GM19099 (cell line): Measurements from ENCODE around the gene RASGRP2.

Experiments used
- POLR2A ChIP-seq: IDR thresholded peaks from 3 replicates; pipeline ENCODE4 v1.6.1; 2011; ENCODE audit warnings: low read depth; ENCODE audit not compliant: insufficient read length; ENCODE audit errors: extremely low read depth

Gene RASGRP2

DNA sequence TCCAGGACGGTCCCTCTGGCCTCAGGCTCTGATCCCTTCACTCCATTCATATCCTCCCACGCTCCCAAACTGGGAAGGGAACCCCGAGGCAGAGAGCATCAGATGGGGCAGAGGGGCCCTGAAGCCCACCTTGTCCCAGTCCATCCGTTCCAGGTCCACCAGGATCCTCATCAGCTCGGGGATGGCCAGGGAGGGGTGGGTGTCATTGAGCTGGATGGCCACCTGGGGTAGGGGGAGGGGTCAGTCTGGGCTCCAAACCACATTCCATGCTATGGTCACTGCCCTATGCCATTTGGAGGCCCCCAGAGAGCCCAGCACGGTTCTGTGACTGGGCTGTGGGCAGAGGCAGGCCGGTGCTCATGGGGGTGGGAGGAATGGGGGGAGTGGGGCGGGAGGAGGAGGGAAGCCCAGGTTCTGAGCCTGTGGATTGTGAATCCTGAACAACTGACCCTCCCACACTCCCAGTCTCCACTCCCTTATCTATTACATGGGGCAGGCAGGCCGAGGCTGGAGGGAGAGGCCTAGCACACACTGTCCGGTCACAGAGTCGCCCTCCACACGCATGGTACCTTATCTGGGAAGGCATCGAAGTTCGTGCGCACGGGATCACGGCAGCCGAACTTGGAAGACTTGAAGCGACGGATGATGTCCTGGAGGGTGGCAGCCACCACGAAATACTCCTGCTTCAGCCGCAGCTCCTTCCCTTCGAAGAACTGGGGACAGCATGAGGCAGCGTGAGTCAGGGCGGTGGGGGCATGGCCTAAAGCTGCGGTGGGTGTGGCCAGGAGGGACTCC lies 10.4 kb upstream of the RASGRP2 start:
- no peak for TF ChIP-seq POLR2A

DNA sequence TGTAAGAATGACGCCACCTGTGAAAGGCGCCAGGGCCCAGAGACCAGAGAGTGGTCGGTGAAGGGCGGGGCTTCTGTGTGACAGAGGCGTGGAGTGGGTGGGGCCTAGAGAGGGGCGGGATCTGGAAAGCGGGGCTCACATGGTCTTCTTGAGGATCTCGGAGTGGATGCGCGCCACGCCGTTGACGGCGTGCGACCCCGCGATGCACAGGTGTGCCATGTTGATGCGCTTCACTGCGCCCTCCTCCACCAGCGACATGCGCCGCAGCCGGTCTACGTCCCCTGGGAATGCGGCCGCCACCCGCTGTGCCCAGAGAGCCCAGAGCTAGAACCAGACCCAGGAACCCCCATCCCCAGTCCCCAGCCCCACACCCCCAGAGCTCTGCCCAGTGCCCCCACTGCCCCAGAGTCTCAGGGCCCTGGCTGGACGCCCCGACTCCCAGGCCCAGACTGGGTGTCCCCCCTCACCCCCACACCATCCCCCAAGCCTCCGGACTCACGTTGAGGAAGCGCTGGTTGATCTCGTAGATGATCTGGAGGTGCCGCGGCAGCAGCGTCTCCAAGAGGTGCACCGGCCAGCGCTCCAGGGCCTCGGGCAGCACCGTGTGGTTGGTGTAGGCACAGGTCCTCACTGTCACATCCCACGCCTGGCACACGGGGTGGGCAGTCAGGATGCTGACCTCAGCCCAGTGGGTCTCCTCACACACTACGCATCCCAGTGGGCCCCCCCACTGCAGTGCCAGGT lies 9.6 kb upstream of the RASGRP2 start:
- no peak for TF ChIP-seq POLR2A

DNA sequence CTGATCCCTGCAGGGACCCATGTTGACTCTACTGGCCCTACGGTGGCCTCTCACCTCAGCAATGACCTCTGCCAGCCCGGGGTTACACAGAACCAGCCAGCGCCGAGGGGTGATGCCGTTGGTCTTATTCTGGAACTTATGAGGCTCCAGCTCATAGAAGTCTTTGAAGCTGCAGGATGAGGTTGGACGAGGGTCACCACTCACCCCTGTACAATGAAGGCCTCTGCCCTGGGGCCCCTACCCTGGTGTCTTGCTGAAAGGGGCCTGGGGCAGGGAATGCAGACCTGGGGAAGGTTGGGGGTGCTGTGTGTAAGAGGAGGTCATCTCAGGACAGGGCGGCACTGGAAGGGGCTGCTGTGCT lies 9.1 kb upstream of the RASGRP2 start:
- TF ChIP-seq POLR2A = no peak

DNA sequence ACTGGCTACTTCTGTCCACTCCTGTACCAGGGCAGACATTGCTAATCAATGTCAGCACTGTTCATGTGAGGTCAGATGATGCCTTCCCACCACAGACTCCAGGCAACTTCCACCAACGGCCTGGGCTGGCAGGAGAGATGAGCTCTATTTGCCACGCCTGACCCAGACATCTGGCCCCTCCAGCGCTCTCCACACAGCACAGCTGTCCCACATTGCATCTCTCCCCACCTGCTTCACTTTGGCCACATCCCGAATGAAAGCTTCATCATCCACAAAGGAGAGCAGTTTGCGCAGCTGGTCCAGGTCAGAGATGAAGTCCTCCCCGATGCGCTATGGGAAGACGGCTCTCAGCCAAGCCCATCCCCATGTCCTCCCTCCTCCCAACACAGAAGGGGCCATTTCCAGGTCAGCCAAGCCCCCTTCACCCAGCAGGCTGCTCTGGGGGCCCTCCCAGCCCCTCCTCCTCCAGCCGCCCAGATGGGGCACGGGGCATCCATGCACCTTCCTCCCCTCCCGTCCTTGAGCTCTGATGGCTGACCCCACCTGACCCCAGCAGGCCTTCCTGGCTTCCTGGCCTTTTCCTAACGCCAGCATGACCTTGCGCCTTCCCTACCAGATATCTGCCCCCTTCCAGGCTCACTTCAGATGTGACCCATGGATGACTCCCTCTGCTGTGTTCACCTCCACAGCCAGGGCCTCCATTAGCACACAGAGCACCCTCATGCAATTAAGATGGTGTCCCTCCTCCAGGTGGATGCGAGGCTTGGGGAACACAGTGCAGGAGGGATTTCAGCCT lies 8.4 kb upstream of the RASGRP2 start:
- no peak for TF ChIP-seq POLR2A

DNA sequence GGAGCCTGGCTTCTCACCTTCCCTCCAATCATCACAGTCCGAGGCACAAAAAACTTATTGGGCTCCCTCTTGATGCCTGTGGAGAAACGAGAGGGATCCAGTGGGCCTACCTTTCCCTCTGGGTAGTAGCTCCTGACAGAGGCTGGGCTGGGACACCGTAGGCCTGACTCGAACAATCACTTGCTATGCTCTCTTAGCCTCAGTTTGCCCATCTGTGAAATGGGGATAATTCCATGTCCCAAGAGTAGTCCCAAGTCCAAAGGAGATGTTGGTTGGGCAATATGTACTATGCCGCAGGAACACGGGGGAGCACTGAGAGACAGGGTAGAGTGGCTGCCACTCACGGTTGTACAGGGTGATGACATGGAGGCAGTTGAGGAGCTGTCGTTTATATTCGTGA lies 7.6 kb upstream of the RASGRP2 start:
- no peak for TF ChIP-seq POLR2A

DNA sequence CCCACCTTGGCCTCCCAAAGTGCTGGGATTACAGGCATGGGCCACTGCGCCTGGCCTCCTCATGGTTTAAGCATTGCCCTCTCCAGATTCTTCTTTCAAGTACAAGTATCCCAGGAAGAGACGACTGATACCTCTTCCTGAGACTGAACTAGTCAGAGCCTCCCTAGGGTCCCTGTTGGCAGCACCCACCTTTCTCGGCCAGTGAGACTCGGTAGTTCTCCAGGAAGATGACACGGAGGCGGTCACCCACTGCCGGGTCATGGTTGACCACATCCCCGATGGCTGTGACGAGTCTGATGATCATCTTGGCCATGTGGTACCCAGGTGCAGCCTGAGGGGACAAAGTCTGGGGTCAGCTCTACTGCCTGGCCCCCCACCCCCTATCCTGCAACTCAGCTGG lies 7.2 kb upstream of the RASGRP2 start:
- no peak for TF ChIP-seq POLR2A

DNA sequence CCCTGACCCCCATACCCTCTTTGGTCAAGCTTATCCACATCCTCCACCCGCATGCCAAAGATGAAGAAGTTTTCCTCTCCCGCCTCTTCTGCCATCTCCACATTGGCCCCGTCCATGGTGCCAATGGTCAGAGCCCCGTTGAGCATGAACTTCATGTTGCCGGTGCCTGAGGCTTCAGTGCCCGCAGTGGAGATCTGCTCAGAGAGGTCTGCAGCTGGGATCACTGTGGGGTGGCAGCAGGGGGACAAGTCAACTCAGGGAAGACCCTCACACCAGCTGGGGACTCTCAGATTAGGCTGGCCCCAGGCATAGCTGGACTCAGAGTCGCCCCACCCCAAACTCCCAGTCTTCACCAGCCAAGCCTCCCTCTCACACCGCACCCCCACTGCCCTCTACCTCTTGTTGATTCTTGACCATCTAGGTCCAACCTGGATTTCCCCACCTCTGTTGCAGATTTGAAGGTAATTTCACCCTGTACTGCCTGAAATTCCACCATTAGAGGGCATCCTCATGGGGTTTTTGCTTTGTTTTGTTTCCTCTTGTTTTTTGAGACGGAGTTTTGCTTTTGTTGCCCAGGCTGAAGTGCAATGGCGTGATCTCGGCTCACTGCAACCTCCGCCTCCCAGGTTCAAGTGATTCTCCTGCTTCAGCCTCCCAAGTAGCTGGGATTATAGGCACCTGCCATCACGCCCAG lies 6.6 kb upstream of the RASGRP2 start:
- TF ChIP-seq POLR2A = no peak

DNA sequence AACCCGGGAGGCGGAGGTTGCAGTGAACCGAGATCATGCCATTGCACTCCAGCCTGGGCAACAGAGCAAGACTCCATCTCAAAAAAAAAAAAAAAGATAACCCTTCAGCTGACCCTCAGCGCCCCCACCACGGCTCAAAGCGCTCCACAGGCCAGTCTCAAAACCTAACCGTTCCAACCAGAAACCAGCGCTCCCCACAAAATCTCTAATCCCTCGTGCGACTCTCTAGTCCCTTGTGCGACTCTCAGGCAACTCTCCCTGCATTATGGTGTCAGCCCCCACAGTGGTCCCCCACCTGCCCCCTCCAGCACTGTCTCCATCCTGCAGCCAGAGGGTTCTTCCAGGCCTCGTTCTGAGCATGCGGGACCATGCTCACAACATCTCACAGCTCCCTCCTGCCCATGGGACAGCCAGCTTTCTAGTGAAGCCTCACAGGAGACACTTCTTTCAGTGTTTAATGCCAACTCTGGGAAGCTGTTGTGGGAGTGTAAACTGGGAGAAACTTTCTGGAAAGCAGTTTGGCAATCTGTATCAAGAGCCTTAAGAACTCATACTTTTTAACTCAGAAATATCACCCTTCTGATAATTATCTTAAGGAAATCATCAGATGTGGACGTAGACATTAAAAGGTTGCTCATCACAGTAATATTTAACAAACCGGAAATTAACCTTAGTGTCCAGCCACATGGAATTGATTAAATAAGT lies 4.2 kb upstream of the RASGRP2 start:
- no peak for TF ChIP-seq POLR2A

DNA sequence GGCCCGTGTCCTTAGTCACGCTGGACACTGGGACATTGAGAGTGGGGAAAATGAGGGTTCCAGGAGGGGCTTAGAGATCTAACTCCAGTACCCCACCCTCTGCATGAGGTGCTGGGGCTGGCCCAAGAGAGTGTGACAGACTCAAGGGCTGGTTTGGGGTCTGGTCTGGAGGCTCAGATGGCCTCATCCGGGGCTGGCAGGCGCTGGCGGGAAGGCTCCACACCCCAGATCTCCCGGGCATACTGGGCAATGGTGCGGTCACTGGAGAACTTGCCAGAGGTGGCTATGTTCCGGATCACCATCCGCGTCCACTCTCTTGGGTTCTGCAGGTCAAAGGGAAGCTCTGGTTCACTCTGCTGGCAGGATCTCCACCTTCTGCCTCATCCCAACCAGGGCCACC lies 2.5 kb upstream of the RASGRP2 start:
- TF ChIP-seq POLR2A = no peak

DNA sequence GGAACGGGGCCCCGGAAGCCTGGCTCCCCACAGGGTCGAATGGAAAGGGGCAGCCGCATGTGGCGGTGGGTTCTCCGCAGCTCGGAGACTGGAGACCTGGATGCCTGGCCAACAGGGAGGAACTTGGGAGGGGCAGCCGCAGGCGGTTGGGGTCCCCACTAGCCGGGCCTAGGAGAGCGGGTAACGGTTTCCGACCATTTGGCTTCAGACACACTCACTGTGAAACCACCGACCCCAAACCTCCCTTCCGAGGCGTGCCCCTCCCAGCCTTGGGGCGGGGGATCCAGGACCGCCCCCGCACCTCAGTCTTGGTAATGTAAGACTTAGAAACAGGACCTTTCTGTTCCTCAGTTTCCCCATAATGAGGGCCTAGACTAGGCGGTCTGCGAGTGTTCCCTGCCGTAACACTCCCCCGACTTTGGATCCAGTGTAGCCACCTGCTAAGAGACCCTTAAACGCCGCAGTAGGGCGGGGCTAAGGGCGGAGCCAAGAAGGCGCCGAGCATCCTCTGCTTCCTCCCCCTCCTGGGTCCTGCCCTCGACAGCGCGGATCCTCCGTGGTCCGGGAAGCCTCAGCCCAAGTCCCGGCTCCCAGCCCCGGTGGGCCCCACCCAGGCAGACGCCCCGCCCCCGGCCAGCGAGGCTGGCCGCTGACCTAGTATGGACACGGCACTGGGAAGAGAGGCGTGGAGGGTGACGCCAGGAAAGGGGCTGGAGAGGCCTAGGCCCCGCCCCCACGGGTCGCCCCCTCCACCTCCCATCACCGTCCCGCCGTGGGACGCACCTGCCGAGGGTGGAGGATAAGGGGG lies 1.8 kb upstream of the RASGRP2 start:
- peak; percentile 52 for TF ChIP-seq POLR2A

DNA sequence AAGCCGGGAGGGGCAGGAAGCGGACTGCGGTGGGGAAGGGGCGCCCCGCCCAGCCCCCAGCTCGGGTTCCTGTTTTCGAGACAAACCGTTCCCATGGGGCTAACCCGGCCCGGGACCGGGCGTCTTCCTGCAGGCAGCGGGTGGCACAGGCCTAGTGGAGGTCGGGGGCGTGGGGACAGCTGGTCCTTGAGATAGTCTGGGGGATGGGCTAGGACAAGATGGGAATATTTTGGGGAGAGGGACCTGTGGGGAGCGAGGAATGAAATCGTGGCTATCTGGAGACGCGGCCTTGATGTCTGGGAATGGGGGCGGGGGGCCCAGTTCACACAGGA lies 1.2 kb upstream of the RASGRP2 start:
- TF ChIP-seq POLR2A = peak; percentile 49

DNA sequence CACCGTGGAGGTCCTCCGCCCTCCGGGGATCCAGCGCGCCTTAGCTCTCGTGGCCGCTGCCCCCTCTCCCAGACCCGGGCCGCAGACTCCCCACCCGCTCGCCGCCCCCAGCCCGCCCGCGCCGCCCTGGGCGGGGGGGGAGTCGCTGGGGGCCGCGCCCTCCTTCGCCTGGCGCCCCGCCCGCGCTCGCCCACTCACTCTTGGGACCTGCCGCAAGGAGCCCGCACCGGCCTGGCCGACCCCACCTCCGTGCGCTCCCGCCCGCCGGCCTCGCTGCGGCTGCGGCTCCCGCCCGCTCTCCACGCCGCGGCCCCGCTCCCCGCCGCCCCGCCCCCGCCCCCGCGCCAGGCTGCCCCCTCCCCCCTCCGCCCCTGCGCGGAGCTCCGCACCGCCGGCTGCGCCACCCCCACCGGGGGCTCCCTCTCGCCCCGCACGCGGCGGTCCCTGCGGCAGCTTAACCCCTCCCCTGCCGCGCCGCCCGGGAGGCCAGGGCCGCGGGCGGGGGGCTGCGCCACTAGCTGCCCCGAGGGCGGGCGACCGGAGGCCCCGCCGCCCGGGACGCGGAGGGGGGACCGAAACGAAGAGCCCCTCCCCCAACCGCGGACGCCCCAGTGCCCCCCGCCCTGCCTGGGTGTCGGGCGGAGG lies 724 bp upstream of the RASGRP2 start:
- no peak for TF ChIP-seq POLR2A

DNA sequence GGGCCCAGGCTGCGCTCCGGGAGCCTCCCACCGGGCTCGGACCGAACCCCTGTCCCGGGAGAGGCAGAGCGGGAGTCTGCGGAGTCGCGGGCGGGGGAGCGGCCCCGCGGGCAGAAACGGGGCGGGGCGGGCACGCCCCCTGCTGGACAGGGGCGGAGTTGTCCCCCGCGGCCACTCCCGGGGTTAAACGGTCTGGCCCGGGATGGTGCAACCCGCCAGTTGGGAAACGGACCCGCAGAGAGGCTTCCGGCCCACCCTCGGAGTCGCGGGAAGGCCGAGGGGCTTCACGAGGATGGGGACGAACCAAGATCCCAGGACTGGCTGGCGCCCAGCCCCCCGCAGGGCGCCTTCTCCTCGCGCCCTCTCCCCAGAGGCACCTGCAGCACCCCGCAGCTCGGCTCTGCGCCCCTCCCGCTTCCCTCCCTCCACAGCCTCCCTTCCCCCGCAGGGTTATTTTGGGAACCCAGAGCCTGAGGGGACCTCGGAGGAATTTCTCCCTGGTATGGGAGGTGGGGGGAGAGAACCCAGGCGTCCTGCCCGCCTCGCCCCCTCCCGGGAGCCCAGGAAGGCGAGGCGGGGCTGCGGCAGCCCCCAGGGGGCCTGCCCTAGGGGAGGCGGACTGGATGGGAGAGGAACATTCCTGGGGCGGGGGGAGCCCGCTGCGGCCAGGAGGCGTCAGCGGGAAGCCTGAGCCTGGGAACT lies 902 bp downstream of the RASGRP2 start:
- no peak for TF ChIP-seq POLR2A
